ENCODE results near the gene ECT2L. TPM values are rescaled to one million over a fixed set of nuclear protein-coding genes. Genes with fewer than 3 reads are reported as not detected.

The ECT2L gene
- total and polyA plus RNA-seq, 2 donors (not counting 3 experiments of a cell fraction or from before 2014, with no cell fraction given) = not detected

GRCh38 chr6:138776659-138777058, 19.2 kb upstream of the ECT2L start:
- H3K79me2 ChIP-seq (ENCODE audit: control insufficient read depth, insufficient read depth, low read length) = no peaks in the 10 kb centered on the region
- peaks cover 8% of the 10 kb centered on the region for H3K4me1 ChIP-seq (ENCODE audit: control insufficient read depth, extremely low read depth, insufficient read depth, low read length)
- no peaks in the 10 kb centered on the region for H3K9me3 ChIP-seq (replicated peaks; ENCODE audit: control insufficient read depth, insufficient read depth, low read length)
- CTCF ChIA-PET = interaction anchor here (1.3 kb wide), 1 partner anchor 11 kb away, joined by 4 read pairs; no protein-coding TSS in a partner anchor
- H3K36me3 ChIP-seq (ENCODE audit: control insufficient read depth in 2 of 2, extremely low read depth in 1 of 2, insufficient read depth in 2 of 2, low read length in 2 of 2) = no peaks in the 10 kb centered on the region
- H2AFZ ChIP-seq (ENCODE audit: low read depth, low read length) = no peak overlapping the region
- H3K27ac ChIP-seq (ENCODE audit: insufficient read depth, low read depth, low read length) = no peak overlapping the region
- dilution Hi-C loops (cut with MboI; ENCODE audit: extremely low pct_ligation_motif_present, low sequenced_read_pairs) (no loop called here), intact Hi-C loops (cut with micrococcal nuclease) (no loop called here)
- no peak overlapping the region for H3K4me3 ChIP-seq (replicated peaks in 1 of 3; ENCODE audit: insufficient read depth in 1 of 3, low read depth in 1 of 3, low read length in 3 of 3)
- H3K27me3 ChIP-seq (ENCODE audit: control insufficient read depth in 2 of 2, insufficient read depth in 2 of 2, low read length in 2 of 2) = no peaks in the 10 kb centered on the region
- no peak for TF ChIP-seq FOS (IDR thresholded peaks at IDR 0.05; ENCODE audit: borderline replicate concordance, insufficient read depth, low read length)
- no peak for TF ChIP-seq POLR2AphosphoS5 (IDR thresholded peaks at IDR 0.05; ENCODE audit: insufficient read depth, low read depth, low read length)
- TF ChIP-seq MAX (IDR thresholded peaks at IDR 0.05; ENCODE audit: insufficient read depth, insufficient read length) = no peak
- TF ChIP-seq, protein P1, sequence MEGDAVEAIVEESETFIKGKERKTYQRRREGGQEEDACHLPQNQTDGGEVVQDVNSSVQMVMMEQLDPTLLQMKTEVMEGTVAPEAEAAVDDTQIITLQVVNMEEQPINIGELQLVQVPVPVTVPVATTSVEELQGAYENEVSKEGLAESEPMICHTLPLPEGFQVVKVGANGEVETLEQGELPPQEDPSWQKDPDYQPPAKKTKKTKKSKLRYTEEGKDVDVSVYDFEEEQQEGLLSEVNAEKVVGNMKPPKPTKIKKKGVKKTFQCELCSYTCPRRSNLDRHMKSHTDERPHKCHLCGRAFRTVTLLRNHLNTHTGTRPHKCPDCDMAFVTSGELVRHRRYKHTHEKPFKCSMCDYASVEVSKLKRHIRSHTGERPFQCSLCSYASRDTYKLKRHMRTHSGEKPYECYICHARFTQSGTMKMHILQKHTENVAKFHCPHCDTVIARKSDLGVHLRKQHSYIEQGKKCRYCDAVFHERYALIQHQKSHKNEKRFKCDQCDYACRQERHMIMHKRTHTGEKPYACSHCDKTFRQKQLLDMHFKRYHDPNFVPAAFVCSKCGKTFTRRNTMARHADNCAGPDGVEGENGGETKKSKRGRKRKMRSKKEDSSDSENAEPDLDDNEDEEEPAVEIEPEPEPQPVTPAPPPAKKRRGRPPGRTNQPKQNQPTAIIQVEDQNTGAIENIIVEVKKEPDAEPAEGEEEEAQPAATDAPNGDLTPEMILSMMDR (IDR thresholded peaks at IDR 0.05; ENCODE audit: extremely low read depth in 1 of 2, insufficient read depth in 1 of 2, low read depth in 1 of 2, low read length in 2 of 2) = no peak
- no peak for TF ChIP-seq MYC (IDR thresholded peaks at IDR 0.05; ENCODE audit: low read depth, low read length)
- no peak for TF ChIP-seq JUN (IDR thresholded peaks at IDR 0.05; ENCODE audit: borderline replicate concordance, insufficient read depth, insufficient read length, low read depth)
- no peak for TF ChIP-seq EZH2 (IDR thresholded peaks at IDR 0.05; ENCODE audit: borderline replicate concordance, low read depth, low read length, severe bottlenecking)
- no peak for TF ChIP-seq GATA2 (IDR thresholded peaks at IDR 0.05; ENCODE audit: insufficient read depth, insufficient read length, low read depth, low read length)
- no peak for TF ChIP-seq POLR2A (IDR thresholded peaks at IDR 0.05; ENCODE audit: low read depth, low read length)
- BruUV-seq (replicated peaks) = no TSS peak
- FAIRE-seq = no peak
- no peak overlapping the region for H3K4me2 ChIP-seq (ENCODE audit: insufficient read depth, low read length)
- no peaks in the 10 kb centered on the region for H4K20me1 ChIP-seq (replicated peaks; ENCODE audit: control insufficient read depth, extremely low read depth, insufficient read depth, low read length)
- no peaks in the 10 kb centered on the region for H3K9me1 ChIP-seq (replicated peaks; ENCODE audit: control insufficient read depth, extremely low read depth, insufficient read depth, low read length)
- POLR2A ChIA-PET = no interaction called here
- no peak overlapping the region for H3K9ac ChIP-seq (replicated peaks; ENCODE audit: extremely low read depth, insufficient read depth, low read length)
- no peak for DNase-seq (ENCODE audit: low read depth, low spot score)

Measured in endothelial cell of umbilical vein (primary cell).